Urinary bladder (tissue), 4 donors: Measurements from ENCODE around the gene TMEM132A. TPM values are rescaled to one million over a fixed set of nuclear protein-coding genes. Genes with fewer than 3 reads are reported as not detected.

Experiments used
- DNase-seq: peaks from one replicate; pipeline ENCODE4 v3.0.0-alpha.2; 2015; ENCODE audit errors: extremely low spot score
- H3K27ac ChIP-seq: one replicate; pipeline ENCODE4 v1.5.1; 2013; ENCODE audit warnings: low read depth, mild to moderate bottlenecking, moderate library complexity
- H3K36me3 ChIP-seq: one replicate; pipeline ENCODE4 v1.6.1; 2013; ENCODE audit warnings: mild to moderate bottlenecking, moderate library complexity; ENCODE audit not compliant: insufficient read depth
- H3K4me1 ChIP-seq: one replicate; pipeline ENCODE4 v1.6.1; 2013; ENCODE audit warnings: mild to moderate bottlenecking, moderate library complexity; ENCODE audit not compliant: insufficient read depth
- H3K4me3 ChIP-seq: one replicate; pipeline ENCODE4 v1.5.1; 2013; ENCODE audit warnings: low read depth, low read length
- WGBS: extraction: QIAGEN DNeasy Blood & Tissue Kit; methylation state at CpG from one replicate; pipeline ENCODE4 v1.1.7; 2013; 5-methylcytosine and 5-hydroxymethylcytosine counted together
- polyA plus RNA-seq: library from polyadenylated mRNA; stranded (reverse); fragments of 200-250 nt; gene quantifications from one replicate; pipeline ENCODE4 v1.2.3, GENCODE V29; 2013
- total RNA-seq: library from RNA; depleted of rRNA; stranded (reverse); fragments of >200 nt; gene quantifications from one replicate; pipeline ENCODE4 v1.2.3, GENCODE V29; 2014
- donor health status: healthy with polysubstance abuse.
- donor health status: healthy.

TMEM132A gene
- total and polyA plus RNA-seq, 2 donors, result 7.5 to 14.0 TPM

GRCh38 chr11:60910711-60911380 is 13.4 kb upstream of the TMEM132A start:
- H3K4me1 ChIP-seq, result no peaks in the 10 kb centered on the region
- 65% methylated on average over 5 of the region's 5 CpGs for WGBS
- H3K4me3 ChIP-seq, result no peak overlapping the region
- no peak overlapping the region for H3K27ac ChIP-seq
- no peak for DNase-seq
- H3K36me3 ChIP-seq, result no peaks in the 10 kb centered on the region

GRCh38 chr11:60912223-60912850 is 11.9 kb upstream of the TMEM132A start:
- Histone ChIP-seq H3K4me1 (peaks cover 2% of the 10 kb centered on the region), H3K36me3 (no peaks in the 10 kb centered on the region), H3K4me3 (no peak overlapping the region), H3K27ac (no peak overlapping the region)
- WGBS, result 65% methylated on average over 12 of the region's 12 CpGs
- DNase-seq, result no peak

GRCh38 chr11:60912851-60913528 is 11.3 kb upstream of the TMEM132A start:
- no peak for DNase-seq
- Histone ChIP-seq H3K27ac (peak overlapping the region; percentile 64), H3K4me1 (peaks cover 2% of the 10 kb centered on the region), H3K36me3 (no peaks in the 10 kb centered on the region), H3K4me3 (no peak overlapping the region)
- 70% methylated on average over 22 of the region's 22 CpGs for WGBS

- peak; percentile 91 for DNase-seq
- WGBS, result under 1% methylated on average over 70 of the region's 70 CpGs
- Histone ChIP-seq H3K4me3 (peak within 1 kb of the TSS; percentile 72), H3K36me3 (no peaks in the 10 kb centered on the region), H3K4me1 (peaks cover 2% of the 10 kb centered on the region), H3K27ac (peak within 1 kb of the TSS; percentile 82)
Measured at GRCh38 chr11:60913793-60914632, 10.2 kb upstream of the TMEM132A start, which contains the start of gene TMEM109. TMEM109 (plus strand) TSS chr11:60914158; CDS start chr11:60919694, 5,536 bp downstream.

- Histone ChIP-seq H3K36me3 (no peaks in the 10 kb centered on the region), H3K4me1 (peaks cover 2% of the 10 kb centered on the region), H3K4me3 (peak overlapping the region; percentile 72), H3K27ac (peak overlapping the region; percentile 77)
- no peak for DNase-seq
- under 1% methylated on average over 31 of the region's 31 CpGs for WGBS
Measured at GRCh38 chr11:60914633-60915247, 9.5 kb upstream of the TMEM132A start.

GRCh38 chr11:60915248-60915914 is 8.9 kb upstream of the TMEM132A start:
- peak overlapping the region; percentile 72 for H3K4me3 ChIP-seq
- H3K36me3 ChIP-seq, result peaks cover 1% of the 10 kb centered on the region
- H3K4me1 ChIP-seq, result peaks cover 2% of the 10 kb centered on the region
- DNase-seq, result peak; percentile 25
- peak overlapping the region; percentile 61 for H3K27ac ChIP-seq
- WGBS, result 6% methylated on average over 17 of the region's 17 CpGs

GRCh38 chr11:60916669-60917206 is 7.5 kb upstream of the TMEM132A start:
- WGBS, result 82% methylated on average over 3 of the region's 3 CpGs
- DNase-seq, result no peak
- H3K4me3 ChIP-seq, result no peak overlapping the region
- H3K27ac ChIP-seq, result no peak overlapping the region
- peaks cover 2% of the 10 kb centered on the region for H3K4me1 ChIP-seq
- peaks cover 8% of the 10 kb centered on the region for H3K36me3 ChIP-seq

- peaks cover 11% of the 10 kb centered on the region for H3K36me3 ChIP-seq
- no peak for DNase-seq
- H3K27ac ChIP-seq, result no peak overlapping the region
- peaks cover 2% of the 10 kb centered on the region for H3K4me1 ChIP-seq
- H3K4me3 ChIP-seq, result no peak overlapping the region
- 98% methylated on average over 1 of the region's 1 CpG for WGBS
Measured at GRCh38 chr11:60917267-60917666, 7.0 kb upstream of the TMEM132A start.

GRCh38 chr11:60918251-60918938 is 5.9 kb upstream of the TMEM132A start:
- no peak overlapping the region for H3K27ac ChIP-seq
- 86% methylated on average over 4 of the region's 4 CpGs for WGBS
- no peak for DNase-seq
- H3K36me3 ChIP-seq, result peaks cover 11% of the 10 kb centered on the region
- H3K4me3 ChIP-seq, result no peak overlapping the region
- H3K4me1 ChIP-seq, result peaks cover 2% of the 10 kb centered on the region

GRCh38 chr11:60918939-60919265 is 5.4 kb upstream of the TMEM132A start:
- Histone ChIP-seq H3K4me1 (peaks cover 2% of the 10 kb centered on the region), H3K4me3 (no peak overlapping the region), H3K36me3 (peaks cover 11% of the 10 kb centered on the region), H3K27ac (no peak overlapping the region)
- WGBS, result 50% methylated on average over 2 of the region's 2 CpGs
- no peak for DNase-seq

- DNase-seq, result no peak
- H3K4me3 ChIP-seq, result no peak overlapping the region
- peaks cover 11% of the 10 kb centered on the region for H3K36me3 ChIP-seq
- H3K27ac ChIP-seq, result no peak overlapping the region
- 99% methylated on average over 1 of the region's 1 CpG for WGBS
- peaks cover 2% of the 10 kb centered on the region for H3K4me1 ChIP-seq
Measured at GRCh38 chr11:60919320-60919719, 4.9 kb upstream of the TMEM132A start.

GRCh38 chr11:60919956-60920355 is 4.3 kb upstream of the TMEM132A start:
- no peak for DNase-seq
- WGBS, result 43% methylated on average over 2 of the region's 2 CpGs
- Histone ChIP-seq H3K36me3 (peaks cover 11% of the 10 kb centered on the region), H3K27ac (no peak overlapping the region), H3K4me3 (no peak overlapping the region), H3K4me1 (peaks cover 2% of the 10 kb centered on the region)
